ENCODE measurements around the gene FANCL.
"Not testable (repeated sequence)": the region's sequence is repeated elsewhere in the genome, so short reads cannot be mapped to it uniquely, and the experiment has no call there.

FANCL gene

GRCh38 chr2:58261209-58261608 lies 20.1 kb upstream of the FANCL start:
- no peak for TF ChIP-seq CTCF (IDR thresholded peaks at IDR 0.05; ENCODE audit: extremely low read depth, insufficient read depth, missing control alignments)
- in situ Hi-C loops (cut with MboI; ENCODE audit: low pct_unique_long_range_greater_than_20kb, low sequenced_read_pairs, unreplicated experiment), result no loop called here

GRCh38 chr2:58258456-58258855 lies 17.3 kb upstream of the FANCL start:
- DNase-seq (ENCODE audit: low spot score); in situ Hi-C loops (cut with MboI; ENCODE audit: low pct_unique_long_range_greater_than_20kb, low sequenced_read_pairs, unreplicated experiment): not testable (repeated sequence)

More at GRCh38 chr2:58261209-58261608, 20.1 kb upstream of the FANCL start:
- no peak for DNase-seq (ENCODE audit: low spot score)

GRCh38 chr2:58251331-58252201 lies 10.4 kb upstream of the FANCL start:
- in situ Hi-C loops (cut with MboI; ENCODE audit: low pct_unique_long_range_greater_than_20kb, low sequenced_read_pairs, unreplicated experiment); DNase-seq (ENCODE audit: low spot score): not testable (repeated sequence)

- DNase-seq (ENCODE audit: low spot score), result no peak
- no peak for TF ChIP-seq CTCF (IDR thresholded peaks at IDR 0.05; ENCODE audit: extremely low read depth, insufficient read depth, missing control alignments)
- in situ Hi-C loops (cut with MboI; ENCODE audit: low pct_unique_long_range_greater_than_20kb, low sequenced_read_pairs, unreplicated experiment), result no loop called here
Observed at GRCh38 chr2:58241546-58241864, 380 bp upstream of the FANCL start.

- no peak for TF ChIP-seq CTCF (IDR thresholded peaks at IDR 0.05; ENCODE audit: extremely low read depth, insufficient read depth, missing control alignments)
- DNase-seq (ENCODE audit: low spot score), result no peak
- in situ Hi-C loops (cut with MboI; ENCODE audit: low pct_unique_long_range_greater_than_20kb, low sequenced_read_pairs, unreplicated experiment), result no loop called here
Observed at GRCh38 chr2:58239243-58239925, 1.7 kb downstream of the FANCL start.

- in situ Hi-C loops (cut with MboI; ENCODE audit: low pct_unique_long_range_greater_than_20kb, low sequenced_read_pairs, unreplicated experiment), result no loop called here
- TF ChIP-seq CTCF (IDR thresholded peaks at IDR 0.05; ENCODE audit: extremely low read depth, insufficient read depth, missing control alignments), result no peak
- no peak for DNase-seq (ENCODE audit: low spot score)
Observed at GRCh38 chr2:58237741-58238140, 3.4 kb downstream of the FANCL start.

GRCh38 chr2:58235984-58236383 lies 5.1 kb downstream of the FANCL start:
- in situ Hi-C loops (cut with MboI; ENCODE audit: low pct_unique_long_range_greater_than_20kb, low sequenced_read_pairs, unreplicated experiment), result no loop called here
- DNase-seq (ENCODE audit: low spot score), result no peak
- no peak for TF ChIP-seq CTCF (IDR thresholded peaks at IDR 0.05; ENCODE audit: extremely low read depth, insufficient read depth, missing control alignments)

Measured in GM13977 (cell line).